ENCODE data around the gene TEX28.
"Not testable (repeated sequence)": the region's sequence is repeated elsewhere in the genome, so short reads cannot be mapped to it uniquely, and the experiment has no call there.

Gene TEX28

GRCh38 chrX:154247377-154248045 lies 47.4 kb downstream of the TEX28 start:
- not testable (repeated sequence) for DNase-seq (ENCODE audit: low read depth); H3K4me3 ChIP-seq (ENCODE audit: low read length)

GRCh38 chrX:154239982-154240503 lies 54.9 kb downstream of the TEX28 start:
- not testable (repeated sequence) for DNase-seq (ENCODE audit: low read depth); H3K4me3 ChIP-seq (ENCODE audit: low read length)

- not testable (repeated sequence) for H3K4me3 ChIP-seq (ENCODE audit: low read length); DNase-seq (ENCODE audit: low read depth)
Observed at GRCh38 chrX:154238939-154239559, 55.9 kb downstream of the TEX28 start.

- H3K4me3 ChIP-seq (ENCODE audit: low read length); DNase-seq (ENCODE audit: low read depth): not testable (repeated sequence)
Observed at GRCh38 chrX:154233620-154234019, 61.3 kb downstream of the TEX28 start.

GRCh38 chrX:154231443-154231842 lies 63.5 kb downstream of the TEX28 start:
- not testable (repeated sequence) for H3K4me3 ChIP-seq (ENCODE audit: low read length); DNase-seq (ENCODE audit: low read depth)

GRCh38 chrX:154226706-154227105 lies 68.2 kb downstream of the TEX28 start:
- H3K4me3 ChIP-seq (ENCODE audit: low read length); DNase-seq (ENCODE audit: low read depth): not testable (repeated sequence)

- H3K4me3 ChIP-seq (ENCODE audit: low read length); DNase-seq (ENCODE audit: low read depth): not testable (repeated sequence)
Observed at GRCh38 chrX:154225292-154225691, 69.6 kb downstream of the TEX28 start.

Data from epithelial cell of esophagus (primary cell).